HG03060 (cell line): ENCODE measurements around the gene MYH9.

ENCODE experiments used
- ATAC-seq: cut with Tn5 transposase; IDR thresholded peaks from one replicate; pipeline ENCODE4 v1.9.1; 2021; ENCODE audit warnings: low read depth, moderate number of reproducible peaks; ENCODE audit not compliant: unreplicated experiment

The MYH9 gene

GRCh38 chr22:36321797-36322601 lies 65.8 kb downstream of the MYH9 start:
- ATAC-seq = no peak

- no peak for ATAC-seq
These were observed 67.2 kb downstream of the MYH9 start for GRCh38 chr22:36320553-36320952.

GRCh38 chr22:36319595-36320497 lies 67.9 kb downstream of the MYH9 start:
- no peak for ATAC-seq

- no peak for ATAC-seq
These were observed 69.3 kb downstream of the MYH9 start for GRCh38 chr22:36318442-36318841.

- ATAC-seq = no peak
These were observed 70.0 kb downstream of the MYH9 start for GRCh38 chr22:36317658-36318271.

GRCh38 chr22:36316419-36316818 lies 71.3 kb downstream of the MYH9 start:
- ATAC-seq = no peak

- no peak for ATAC-seq
These were observed 72.4 kb downstream of the MYH9 start for GRCh38 chr22:36315325-36315724.

- ATAC-seq = no peak
These were observed 76.2 kb downstream of the MYH9 start for GRCh38 chr22:36311386-36312085.

GRCh38 chr22:36308880-36309279 lies 78.9 kb downstream of the MYH9 start:
- no peak for ATAC-seq

- no peak for ATAC-seq
These were observed 81.5 kb downstream of the MYH9 start for GRCh38 chr22:36306227-36306626.

- ATAC-seq = no peak
These were observed 82.0 kb downstream of the MYH9 start for GRCh38 chr22:36305813-36306212.

GRCh38 chr22:36304429-36304828 lies 83.3 kb downstream of the MYH9 start:
- ATAC-seq = no peak

- no peak for ATAC-seq
These were observed 83.9 kb downstream of the MYH9 start for GRCh38 chr22:36303874-36304273.

- ATAC-seq = no peak
These were observed 84.7 kb downstream of the MYH9 start for GRCh38 chr22:36303115-36303467.

GRCh38 chr22:36302439-36303114 lies 85.2 kb downstream of the MYH9 start:
- no peak for ATAC-seq

- ATAC-seq = no peak
These were observed 85.9 kb downstream of the MYH9 start for GRCh38 chr22:36301851-36302250.

- ATAC-seq = no peak
These were observed 86.4 kb downstream of the MYH9 start for GRCh38 chr22:36301384-36301828.

GRCh38 chr22:36300396-36301212 lies 87.2 kb downstream of the MYH9 start:
- no peak for ATAC-seq

GRCh38 chr22:36299911-36300310 lies 87.9 kb downstream of the MYH9 start:
- no peak for ATAC-seq
